ENCODE results near the gene SIRT2.

The SIRT2 gene

DNA sequence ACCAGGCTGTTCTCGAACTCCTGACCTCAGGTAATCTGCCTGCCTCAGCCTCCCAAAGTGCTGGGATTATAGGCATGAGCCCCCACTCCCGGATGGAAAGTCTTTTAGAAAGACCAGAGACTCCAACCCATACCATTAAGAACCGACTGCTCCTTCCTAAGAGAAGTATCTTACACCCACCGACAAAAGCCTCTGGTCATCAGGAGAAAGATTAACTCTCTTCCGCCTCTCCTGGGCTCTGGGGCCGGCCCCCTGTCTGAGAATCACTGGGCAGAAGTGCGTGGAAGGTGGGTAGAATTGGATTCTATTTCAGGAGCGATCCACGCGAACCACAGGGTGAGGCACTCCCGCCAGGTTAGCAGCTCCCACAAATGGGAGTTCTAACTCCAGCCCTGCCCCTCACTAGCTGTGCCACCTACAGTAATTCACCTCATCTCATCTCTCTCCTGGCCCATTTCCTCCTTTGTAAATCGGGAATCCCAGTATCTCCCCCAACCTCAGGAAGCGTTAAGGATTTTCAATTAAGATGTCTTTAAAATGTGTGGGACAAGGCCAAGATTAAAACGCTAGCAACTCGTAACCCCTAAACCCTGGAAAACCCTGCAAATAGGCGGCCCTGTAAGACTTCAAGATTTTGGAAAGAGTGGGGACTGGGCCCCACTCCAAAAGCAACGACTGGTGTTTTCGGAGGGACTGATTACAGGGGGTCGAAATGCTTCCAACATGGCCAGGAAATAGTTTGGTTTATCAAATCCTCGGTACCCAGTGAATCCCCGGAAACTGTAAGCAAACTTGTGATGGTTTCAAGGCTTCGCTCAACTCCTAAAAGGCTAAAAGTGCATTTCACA lies 50.9 kb downstream of the SIRT2 start:
- in situ Hi-C loops (cut with MboI; ENCODE audit: low sequenced_read_pairs) = no loop called here

DNA sequence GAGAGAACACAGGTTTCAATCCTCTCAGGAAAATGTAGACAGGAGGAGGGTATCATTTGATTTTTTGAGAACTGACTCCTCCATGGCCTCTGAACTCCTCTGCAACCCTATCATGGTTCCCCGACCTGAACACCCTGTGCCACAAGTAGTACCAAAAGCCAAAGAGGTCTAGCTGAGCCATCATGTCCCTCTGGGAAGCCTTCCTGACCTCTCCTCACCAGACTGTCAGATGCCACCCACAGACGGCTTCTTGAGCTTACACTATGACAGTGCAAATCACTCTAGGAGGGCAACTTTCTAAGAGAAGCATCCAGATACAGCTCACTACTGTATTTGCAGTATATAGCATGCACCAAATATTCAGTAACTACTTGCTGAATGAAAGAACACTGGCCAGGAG lies 53.3 kb downstream of the SIRT2 start:
- in situ Hi-C loops (cut with MboI; ENCODE audit: low sequenced_read_pairs) = no loop called here

DNA sequence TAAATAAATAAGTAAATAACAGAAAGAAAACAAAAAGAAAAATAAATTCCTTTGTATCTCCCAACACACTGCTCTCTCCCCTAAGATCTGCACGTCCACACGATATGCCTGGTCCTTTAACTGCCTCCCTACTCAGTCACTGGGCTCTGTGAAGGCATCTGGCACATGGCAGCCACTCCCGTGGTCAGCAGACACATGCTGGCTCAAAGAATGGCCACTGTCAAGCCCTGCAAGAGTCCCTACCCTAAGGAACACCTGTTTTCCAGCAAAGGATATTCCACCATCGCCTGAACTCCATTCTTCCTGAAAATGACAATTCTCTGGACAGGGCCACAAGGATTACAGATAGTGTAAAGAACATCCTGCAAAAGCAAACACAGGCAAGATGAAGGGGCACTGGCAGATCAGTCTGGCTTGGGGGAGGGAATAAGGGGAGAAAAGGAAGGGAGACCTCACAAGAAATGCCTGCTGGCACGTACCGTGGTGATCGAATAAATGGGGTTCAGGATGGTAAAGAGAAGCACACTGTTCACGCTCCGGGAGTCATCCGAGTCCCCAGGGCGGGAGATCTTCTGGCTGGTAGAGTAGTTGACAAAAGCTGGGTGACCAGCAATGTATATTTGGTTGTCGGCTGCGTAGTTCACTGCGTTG lies 53.9 kb downstream of the SIRT2 start:
- in situ Hi-C loops (cut with MboI; ENCODE audit: low sequenced_read_pairs) = no loop called here

DNA sequence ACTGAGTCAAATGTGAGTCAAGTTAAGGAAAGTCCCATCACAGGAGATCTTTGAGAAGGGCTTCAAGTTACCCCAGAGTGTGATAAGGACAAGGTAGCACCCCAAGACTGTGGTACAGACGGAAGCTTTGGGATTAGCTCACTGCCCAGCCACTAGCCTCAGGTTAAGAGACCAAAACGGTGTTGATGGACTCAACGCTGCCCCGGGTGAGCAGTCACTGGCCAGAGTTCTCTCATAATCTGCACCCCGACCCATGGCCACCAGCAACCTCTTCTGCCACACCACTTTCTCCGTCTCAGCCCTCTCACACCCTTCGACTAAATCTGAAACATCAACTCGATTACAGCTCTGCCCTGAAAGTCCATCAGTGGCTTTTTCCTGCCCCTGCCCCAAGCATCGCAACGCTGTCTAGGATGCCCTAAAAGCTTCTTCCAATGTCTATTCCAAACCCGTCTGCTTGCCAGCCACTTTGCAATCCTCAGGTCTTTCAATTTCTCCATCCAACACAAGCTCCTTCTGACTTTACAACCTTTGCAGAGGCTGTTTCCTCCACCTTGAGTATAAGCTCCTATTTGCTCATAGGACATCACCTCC lies 55.2 kb downstream of the SIRT2 start:
- in situ Hi-C loops (cut with MboI; ENCODE audit: low sequenced_read_pairs) = no loop called here

DNA sequence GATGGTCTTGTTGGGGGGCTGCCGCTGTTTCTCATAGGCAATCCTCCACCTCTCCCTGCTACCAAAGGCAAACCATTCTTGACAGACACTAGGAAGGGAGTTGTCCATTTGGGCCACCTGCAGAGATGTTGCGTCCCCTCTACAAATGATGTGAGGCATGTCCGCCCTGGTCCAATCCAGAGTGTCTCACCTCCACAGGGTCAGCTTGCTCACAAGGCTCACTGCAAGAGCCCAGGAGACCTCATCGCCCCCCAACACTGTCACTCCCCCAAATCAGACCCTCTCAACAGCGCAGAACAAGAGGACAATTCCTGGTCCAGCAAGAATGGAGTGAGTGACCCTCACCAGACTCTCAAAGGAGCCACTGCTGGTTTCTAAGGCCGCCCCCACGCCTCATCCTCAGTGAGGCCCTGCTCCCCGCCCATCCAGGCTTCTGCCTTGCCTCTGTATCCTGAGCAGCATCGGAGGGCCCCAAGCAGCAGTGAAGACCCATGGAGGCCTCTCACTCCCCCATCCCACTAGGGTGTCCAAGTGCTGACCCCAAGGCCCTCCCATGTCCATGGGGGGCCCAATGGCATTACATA lies 56.2 kb downstream of the SIRT2 start:
- in situ Hi-C loops (cut with MboI; ENCODE audit: low sequenced_read_pairs) = no loop called here

DNA sequence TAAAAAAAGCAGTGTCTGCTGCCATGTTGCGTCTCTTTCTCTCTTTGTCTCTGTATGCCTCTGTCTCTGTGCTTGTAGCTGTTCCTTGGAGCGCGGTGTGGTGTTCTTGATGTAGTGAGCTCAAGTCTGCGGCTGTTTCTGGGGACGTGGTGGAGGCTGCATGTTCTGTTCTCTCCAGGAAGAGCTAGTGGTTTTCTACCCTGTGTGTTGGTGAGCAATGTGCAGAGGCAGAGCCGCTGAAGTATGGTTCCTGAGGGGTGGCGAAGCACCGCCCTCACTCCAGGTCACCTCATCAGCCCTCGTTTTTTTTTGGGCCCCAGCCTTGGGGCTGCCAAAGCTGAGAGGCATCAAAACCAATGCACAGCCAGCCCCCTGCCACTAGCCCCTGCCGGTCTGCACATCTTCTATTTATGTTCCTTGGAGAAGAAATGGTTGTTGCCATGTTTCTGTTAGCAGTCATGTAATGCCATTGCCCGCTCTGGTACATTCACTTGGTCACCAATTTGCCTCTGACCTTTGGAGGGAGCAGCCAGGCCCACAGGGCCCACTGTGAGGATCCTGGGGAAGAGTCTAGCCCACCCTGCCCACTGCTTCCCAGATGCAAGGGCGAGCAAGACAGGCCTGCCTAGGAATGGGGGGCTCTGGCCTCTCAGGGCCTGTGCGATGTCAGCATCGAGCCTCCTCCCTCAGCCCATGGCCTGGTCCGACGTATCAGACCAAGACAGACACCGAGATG lies 56.8 kb downstream of the SIRT2 start:
- in situ Hi-C loops (cut with MboI; ENCODE audit: low sequenced_read_pairs) = no loop called here

DNA sequence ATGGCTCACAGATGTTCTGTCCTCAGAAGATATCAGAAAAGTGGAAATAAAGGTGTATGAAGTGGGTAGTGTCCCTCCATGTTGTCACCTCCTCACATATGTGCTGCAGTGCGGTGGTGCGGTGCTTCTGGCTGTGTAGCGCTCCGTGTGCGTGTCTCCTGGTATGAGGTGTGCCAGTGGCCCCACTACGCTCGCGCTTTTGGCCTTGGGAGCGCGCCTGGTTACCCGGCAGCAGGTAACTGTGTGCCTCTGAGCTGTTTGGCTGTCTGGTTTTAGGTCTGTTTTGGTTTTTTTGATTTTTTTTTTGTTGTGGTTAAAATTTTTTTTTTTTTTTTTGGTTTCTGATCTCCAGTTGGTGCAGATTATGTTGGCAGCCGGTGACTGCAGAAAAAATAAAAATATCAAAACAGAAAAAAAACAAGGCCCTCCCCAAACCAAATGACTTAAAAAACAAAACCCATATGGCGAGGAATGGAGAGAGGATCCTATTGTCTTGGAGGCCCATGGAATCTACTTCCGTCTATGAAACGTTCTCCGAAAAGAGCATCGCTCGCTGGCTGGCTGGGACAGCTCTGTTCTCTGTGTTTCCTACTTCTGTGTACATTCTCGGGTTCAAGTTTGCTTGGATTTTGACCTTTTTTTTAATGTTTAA lies 57.5 kb downstream of the SIRT2 start:
- in situ Hi-C loops (cut with MboI; ENCODE audit: low sequenced_read_pairs) = no loop called here

DNA sequence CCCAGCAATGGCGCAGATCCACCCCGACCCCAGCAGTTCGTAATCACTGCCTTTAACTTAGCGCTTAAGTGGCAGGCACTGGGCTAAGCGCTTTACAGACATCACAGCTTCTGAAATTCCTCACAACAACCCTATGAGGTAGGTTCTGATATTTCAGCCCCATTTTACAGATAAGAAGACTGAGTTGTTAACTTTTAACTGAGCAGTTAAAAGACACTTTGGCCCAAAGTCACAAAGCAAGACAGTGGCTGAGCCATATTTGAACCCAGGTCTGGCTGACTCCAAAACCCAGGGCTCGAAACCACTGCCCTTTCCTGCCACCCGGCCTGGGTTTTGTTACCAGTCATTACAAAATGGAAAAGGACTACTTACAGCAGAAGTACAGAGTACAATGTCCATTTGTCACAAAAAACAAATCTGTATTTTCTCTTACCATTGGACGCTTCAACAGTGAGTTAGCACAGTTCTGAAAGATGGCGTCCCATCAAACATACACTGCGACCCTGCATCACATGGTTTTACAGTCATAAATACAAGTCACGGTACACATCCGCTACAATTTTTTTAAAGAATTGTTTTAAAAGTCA lies 58.1 kb downstream of the SIRT2 start:
- in situ Hi-C loops (cut with MboI; ENCODE audit: low sequenced_read_pairs) = no loop called here

DNA sequence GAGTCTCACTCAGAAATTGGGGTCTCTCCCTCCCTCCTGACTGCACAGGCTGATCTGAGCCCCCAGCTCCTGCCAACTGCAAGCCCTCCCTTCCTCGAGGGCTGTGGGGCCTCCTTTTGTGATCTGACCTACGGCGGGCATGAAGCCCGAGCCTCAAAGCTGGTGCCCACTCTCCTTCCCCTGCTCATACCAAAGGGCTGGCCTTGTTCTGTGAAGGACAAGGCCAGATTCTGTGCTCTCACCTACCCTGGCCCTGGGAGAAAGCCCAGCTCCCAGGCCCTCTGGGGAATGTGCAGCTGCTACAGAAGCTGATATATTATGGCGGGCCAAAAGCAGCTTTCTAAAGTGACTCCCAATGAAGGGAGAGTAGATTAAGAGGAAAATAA lies 58.8 kb downstream of the SIRT2 start:
- in situ Hi-C loops (cut with MboI; ENCODE audit: low sequenced_read_pairs) = no loop called here

DNA sequence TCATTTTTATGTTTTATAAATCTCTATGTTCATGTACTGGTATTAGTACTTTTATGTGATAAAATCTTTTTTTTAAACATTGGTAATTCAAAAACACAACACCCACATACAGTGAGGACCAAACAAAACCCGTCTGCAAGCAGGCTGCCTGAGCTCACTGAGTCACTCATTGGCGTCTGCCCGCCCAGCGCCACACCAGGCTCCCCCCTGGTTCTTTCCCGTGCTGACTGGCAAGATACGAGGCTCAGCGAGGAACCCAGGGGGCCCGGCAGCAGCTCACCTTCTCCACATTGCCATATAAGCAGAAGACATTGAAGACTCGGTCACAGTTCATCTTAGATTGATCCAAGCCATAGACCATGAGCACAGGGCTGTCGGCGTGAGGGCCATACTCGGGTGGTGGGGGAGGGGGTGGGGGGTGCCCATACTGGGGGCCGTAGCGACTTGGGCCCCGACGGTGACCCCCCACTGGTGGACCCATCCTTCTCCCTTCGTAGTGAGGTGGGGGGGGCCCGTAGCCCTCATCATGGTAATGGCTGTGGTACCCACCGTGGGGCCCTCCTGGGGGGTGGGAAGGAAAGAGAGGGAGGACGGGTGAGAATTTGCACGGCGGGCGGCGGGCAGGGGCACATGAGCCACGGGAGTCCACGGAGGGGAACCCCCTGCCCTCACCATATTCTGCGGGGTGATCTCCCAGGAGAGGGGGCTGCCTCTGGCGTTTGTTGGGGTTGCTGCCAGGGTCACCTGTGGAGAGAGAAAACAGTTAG lies 59.4 kb downstream of the SIRT2 start:
- in situ Hi-C loops (cut with MboI; ENCODE audit: low sequenced_read_pairs) = no loop called here

DNA sequence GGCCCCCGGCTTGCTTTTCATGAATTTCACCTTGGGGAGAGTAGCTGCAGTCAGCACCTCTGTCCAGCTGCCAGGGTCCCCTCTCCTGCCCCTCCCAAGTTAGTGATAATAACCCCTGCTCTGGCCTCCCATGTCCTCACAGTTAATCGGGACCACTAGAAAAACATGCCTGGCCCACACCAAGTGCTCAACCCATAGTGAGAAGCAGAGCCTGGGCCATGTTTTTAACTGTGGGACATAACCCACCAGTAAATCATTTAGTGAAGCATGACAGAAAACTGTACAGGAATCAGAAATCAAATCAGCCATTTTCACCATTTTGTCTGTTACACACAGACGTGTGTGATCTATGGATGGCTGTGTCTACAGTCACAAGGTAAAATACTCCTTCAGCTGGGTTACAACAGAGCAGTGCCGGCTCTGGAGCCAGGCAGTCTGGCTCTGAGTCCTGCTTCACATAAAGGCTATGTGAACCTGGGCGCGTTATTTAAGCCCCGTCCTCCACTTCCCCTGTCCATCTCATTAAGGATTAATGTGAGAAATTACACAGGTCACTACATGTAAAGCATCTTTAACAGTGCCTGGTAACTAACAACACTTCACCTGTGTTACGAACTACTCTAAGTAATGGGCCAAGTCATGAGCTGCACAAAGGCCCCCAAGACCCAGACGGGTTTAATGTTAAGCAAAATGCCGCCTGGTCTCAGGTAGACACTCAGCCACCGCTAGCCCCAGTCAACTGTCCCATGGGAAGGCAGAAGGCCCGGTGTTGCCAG lies 60.2 kb downstream of the SIRT2 start:
- in situ Hi-C loops (cut with MboI; ENCODE audit: low sequenced_read_pairs) = no loop called here

DNA sequence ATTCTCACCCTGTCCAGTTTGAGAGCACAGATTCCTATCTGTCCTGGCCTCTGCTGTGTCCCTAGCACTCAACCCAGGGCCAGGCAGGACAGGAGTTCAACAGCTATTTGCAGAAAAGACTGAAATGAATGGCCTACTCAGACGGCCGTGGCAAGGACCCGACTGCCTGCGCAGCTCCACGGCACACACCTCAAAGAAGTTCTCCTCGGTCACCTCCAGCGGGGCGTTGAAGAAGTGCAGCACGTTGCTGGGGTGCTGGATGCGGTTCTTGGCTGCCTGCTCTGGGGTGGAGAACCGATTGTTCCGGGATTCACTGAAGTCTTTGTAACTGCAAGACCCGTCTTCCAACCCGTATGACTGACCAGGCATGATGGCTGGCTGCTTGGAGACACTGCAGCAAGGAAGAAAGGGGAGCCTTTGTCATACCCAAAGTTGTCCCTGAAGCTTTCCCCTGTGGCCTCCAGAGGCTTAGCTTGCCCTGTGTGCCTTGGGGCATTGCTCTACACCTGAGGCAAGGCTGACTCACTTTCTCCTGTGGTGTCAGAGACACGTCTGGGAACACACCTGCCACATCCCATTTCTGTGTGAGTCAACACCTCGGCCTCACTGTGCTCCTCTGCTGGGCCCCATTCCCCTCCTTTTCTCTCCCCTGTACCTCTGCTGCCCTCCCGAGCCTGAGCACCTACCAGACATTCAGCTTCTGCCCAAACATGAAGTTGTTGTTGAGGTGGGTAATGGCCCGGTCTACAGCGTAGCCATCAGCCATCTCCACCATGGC lies 61.0 kb downstream of the SIRT2 start:
- in situ Hi-C loops (cut with MboI; ENCODE audit: low sequenced_read_pairs) = no loop called here

DNA sequence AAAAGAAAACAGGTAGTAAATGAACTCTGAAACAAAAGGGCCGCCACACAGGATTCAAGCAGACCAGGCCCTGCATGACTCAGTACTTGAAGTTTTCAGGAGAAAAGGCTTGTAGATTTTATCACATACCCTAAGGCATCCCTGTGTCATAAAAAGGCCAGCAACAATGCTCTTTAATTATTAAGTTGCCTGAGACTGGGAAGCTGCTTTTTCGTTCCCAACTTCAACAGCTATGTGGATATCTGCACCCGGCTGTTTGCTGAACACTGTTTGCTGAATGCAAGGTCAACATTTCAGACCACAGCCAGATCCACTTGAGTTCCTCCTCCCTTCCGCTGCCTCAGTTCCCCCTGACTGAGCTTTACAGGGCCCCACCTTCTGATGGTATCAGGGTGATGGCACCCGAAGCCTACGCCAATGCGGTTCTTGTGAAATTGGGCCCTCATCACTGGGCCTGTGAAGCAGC lies 61.7 kb downstream of the SIRT2 start:
- in situ Hi-C loops (cut with MboI; ENCODE audit: low sequenced_read_pairs) = no loop called here

DNA sequence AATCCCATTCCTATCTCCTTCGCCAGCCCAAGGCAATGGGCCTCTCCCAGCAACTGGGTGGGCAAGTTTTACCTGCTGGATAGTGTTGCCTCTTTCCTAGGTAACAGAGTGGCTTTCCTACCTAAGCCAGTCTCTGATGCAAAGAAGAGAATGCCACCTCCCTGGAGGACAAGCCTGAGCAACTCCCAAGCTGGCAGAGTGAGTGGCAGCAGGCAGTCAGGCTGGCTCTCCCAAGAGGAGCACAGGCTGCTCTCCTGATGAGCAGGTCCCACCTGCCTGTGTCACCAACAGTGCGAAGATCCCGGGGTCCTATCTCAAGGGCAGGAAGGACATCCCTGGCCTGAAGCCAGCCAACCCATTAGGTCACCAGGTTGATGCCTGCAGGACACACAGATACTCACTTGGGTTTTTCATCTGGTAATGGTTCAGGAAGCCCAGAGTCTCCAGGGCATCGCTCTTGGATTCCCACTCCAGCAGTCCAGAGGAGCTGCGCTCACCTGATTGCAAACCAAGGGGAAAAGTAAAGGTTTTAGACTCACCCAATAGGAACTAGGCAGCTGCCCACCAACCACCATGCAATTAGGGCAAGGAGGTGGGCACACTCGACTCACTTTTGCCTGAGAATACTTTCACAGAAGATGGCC lies 62.3 kb downstream of the SIRT2 start:
- in situ Hi-C loops (cut with MboI; ENCODE audit: low sequenced_read_pairs) = no loop called here

DNA sequence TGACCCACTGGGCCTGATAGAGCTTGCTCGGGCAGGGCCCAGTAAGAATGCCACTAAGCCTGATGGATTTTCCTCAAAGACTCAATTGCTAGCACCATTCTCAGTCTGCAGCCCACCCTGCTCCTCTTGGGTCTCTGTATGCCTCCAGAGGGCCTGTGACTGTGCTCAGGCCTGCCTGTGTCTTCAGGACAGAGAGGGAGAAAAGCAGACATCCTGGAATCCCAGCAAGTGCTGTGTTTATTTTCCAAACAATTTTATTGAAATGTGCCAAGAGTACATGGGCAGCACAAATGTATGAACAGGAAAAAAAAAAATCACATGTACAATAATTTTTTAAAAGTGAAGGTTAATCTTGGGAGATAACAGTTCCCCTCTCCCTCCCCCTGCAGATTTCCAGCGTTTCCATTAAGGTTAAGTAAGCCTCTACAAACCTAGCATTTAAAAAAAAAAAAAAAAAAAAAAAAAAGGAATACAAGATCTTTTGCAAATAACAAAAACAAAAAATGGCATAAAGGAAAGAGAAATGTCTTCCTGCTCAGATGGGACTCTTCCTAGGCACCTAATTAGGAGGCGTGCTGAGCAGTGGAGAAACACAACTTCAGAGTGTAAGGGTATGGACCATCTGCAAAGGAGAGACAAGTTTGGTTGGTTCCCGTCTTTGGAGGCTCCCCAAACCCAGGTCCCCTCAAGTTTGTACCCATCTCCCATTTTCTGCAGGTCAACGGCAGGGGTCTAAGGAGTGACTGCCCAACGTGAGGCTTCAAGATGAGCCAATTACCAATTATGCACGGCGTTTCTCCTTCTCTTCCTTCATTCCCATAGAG lies 63.0 kb downstream of the SIRT2 start:
- in situ Hi-C loops (cut with MboI; ENCODE audit: low sequenced_read_pairs) = no loop called here

DNA sequence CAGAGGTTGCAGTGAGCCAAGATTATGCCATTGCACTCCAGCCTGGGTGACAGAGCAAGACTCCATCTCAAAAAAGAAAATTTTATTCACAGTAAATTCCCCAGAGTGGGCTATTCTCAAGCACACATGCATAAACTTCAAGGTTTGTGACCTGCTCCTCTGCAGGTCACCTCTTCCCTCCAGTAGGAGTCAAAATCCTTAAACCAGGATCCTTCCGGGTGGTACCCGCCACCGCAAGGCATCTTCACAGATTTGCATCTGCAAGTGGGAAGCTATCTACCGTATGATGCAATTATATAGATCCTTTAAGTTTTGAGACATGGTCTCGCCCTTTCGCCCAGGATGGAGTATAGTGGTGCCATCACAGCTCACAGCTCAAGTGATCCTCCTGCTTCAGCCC lies 64.8 kb downstream of the SIRT2 start:
- in situ Hi-C loops (cut with MboI; ENCODE audit: low sequenced_read_pairs) = no loop called here

DNA sequence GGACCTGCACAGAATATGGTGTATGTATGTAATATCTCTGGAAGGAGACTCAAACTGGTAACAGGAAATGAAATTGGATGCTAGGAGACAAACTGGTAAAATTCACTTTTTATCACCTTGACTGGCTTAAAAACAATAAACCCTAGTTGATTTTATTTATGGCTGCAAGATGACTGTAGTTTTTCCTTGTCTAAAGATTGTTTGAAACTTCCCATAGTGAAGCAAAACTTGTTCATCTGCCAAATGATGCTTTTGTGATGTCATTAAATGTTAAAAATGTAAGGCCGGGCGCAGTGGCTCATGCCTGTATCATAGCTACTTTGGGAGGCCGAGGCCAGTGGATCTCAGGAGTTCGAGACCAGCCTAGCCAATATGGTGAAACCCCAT lies 65.3 kb downstream of the SIRT2 start:
- in situ Hi-C loops (cut with MboI; ENCODE audit: low sequenced_read_pairs) = no loop called here
